ENCODE measurements around the gene BCKDHB. TPM values are rescaled to one million over a fixed set of nuclear protein-coding genes. Genes with fewer than 3 reads are reported as not detected.
"Not testable (repeated sequence)": the region's sequence is repeated elsewhere in the genome, so short reads cannot be mapped to it uniquely, and the experiment has no call there.

The BCKDHB gene
- total RNA-seq, 4 donors from 2014 or later: 7.8 to 17.1 (median 11.1) TPM

- no peak for DNase-seq (ENCODE audit: low spot score in 2 of 2)
- TF ChIP-seq POLR2A (IDR thresholded peaks at IDR 0.05) (no peak), CTCF (IDR thresholded peaks at IDR 0.05) (no peak)
- intact Hi-C loops (cut with DNase I; ENCODE audit: low total_unique reads): no loop called here
- no peak overlapping the region for H3K4me3 ChIP-seq (ENCODE audit: low read depth, poor library complexity, severe bottlenecking)
- 86% methylated on average over 3 of the region's 3 CpGs for WGBS, 2 donors
These were observed 104.8 kb downstream of the BCKDHB start for GRCh38 chr6:80211286-80211685.

DNA sequence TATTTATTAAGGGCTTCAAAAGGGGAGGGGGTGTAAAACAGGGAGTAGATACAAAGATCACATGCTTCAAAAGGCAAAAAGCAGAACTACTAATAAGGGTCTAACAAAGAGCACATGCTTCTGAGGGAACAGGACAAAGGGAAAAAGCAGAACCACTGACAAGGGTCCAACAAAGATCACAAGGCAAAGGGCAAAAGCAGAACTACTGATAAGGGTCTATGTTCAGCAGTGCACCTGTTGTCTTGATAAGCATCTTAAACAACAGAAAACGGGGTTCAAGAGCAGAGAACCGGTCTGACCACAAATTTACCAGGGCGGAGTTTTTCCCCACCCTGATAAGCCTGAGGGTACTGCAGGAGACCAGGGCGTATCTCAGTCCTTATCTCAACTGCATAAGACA is 105.4 kb downstream of the BCKDHB start:
- DNase-seq (ENCODE audit: low spot score in 2 of 2); H3K4me3 ChIP-seq (ENCODE audit: low read depth, poor library complexity, severe bottlenecking); intact Hi-C loops (cut with DNase I; ENCODE audit: low total_unique reads): not testable (repeated sequence)
- 55 to 61% methylated on average over 4 of the region's 4 CpGs for WGBS, 2 donors

DNA sequence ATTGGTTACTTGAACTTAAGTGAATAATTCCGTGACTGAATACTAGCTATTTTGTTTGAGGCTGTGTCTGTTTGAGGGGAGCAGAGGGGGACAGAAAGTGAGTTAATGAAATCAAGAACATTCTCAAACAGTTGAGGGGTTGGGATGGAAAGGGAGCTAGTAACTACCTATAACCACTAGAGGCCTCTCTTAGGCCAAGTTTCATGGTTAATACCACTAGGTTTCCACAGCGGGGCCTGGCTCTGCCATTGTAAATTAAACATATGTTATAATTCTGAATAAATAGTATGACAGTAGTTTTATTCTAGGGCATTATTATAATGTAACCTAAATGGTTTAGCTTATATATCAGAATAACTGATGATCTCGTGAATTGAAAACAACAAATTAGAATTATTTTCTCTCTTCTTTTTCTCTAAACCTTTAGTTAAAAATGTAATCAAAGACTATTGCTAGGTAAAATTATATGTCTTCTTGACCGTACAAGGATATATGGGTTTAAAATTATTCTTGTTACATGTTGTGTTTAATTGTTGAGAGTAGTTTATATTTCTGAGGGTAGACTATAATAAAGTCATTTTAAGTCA is 108.1 kb downstream of the BCKDHB start:
- TF ChIP-seq CTCF (IDR thresholded peaks at IDR 0.05) (no peak), POLR2A (IDR thresholded peaks at IDR 0.05) (no peak)
- intact Hi-C loops (cut with DNase I; ENCODE audit: low total_unique reads): no loop called here
- WGBS, 2 donors: 52 to 63% methylated on average over 4 of the region's 4 CpGs
- DNase-seq (ENCODE audit: low spot score in 2 of 2): no peak
- no peak overlapping the region for H3K4me3 ChIP-seq (ENCODE audit: low read depth, poor library complexity, severe bottlenecking)

DNA sequence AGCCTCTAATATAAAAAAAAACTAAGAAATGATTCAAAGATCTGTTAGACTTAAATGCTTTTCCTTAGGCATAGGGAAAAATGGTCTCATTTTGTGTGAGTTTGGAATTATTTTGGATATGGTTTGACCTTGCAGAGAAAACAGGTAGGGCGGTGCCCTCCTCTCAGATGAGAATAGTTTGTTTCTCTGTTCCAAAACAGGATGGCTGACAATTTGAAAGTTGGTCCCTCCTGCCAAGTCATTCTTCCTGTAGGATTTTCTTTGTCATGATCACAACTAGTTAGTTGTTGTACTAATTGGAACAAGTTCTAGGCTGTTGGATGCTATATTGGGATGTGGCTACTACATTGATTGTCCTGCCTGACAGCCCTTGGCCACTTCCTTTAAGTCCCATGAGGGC is 108.6 kb downstream of the BCKDHB start:
- WGBS, 2 donors: 84 to 91% methylated on average over 1 of the region's 1 CpG
- no peak overlapping the region for H3K4me3 ChIP-seq (ENCODE audit: low read depth, poor library complexity, severe bottlenecking)
- TF ChIP-seq POLR2A (IDR thresholded peaks at IDR 0.05): no peak
- TF ChIP-seq CTCF (IDR thresholded peaks at IDR 0.05): no peak
- intact Hi-C loops (cut with DNase I; ENCODE audit: low total_unique reads): no loop called here
- no peak for DNase-seq (ENCODE audit: low spot score in 2 of 2)

GRCh38 chr6:80217794-80218193 is 111.3 kb downstream of the BCKDHB start:
- TF ChIP-seq CTCF (IDR thresholded peaks at IDR 0.05): no peak
- TF ChIP-seq POLR2A (IDR thresholded peaks at IDR 0.05): no peak
- 67 to 75% methylated on average over 6 of the region's 6 CpGs for WGBS, 2 donors
- intact Hi-C loops (cut with DNase I; ENCODE audit: low total_unique reads): no loop called here
- no peak overlapping the region for H3K4me3 ChIP-seq (ENCODE audit: low read depth, poor library complexity, severe bottlenecking)
- DNase-seq (ENCODE audit: low spot score in 2 of 2): no peak

GRCh38 chr6:80223743-80224212 is 117.3 kb downstream of the BCKDHB start:
- WGBS, 2 donors: 48 to 68% methylated on average over 3 of the region's 3 CpGs
- peak in 1 of 2 donors; percentile 49 for DNase-seq (ENCODE audit: low spot score in 2 of 2)
- no peak for TF ChIP-seq POLR2A (IDR thresholded peaks at IDR 0.05)
- TF ChIP-seq CTCF (IDR thresholded peaks at IDR 0.05): no peak

More at GRCh38 chr6:80223743-80224212, 117.3 kb downstream of the BCKDHB start:
- H3K4me3 ChIP-seq (ENCODE audit: low read depth, poor library complexity, severe bottlenecking): no peak overlapping the region
- intact Hi-C loops (cut with DNase I; ENCODE audit: low total_unique reads): no loop called here

Data from lower leg skin (tissue), 4 donors.